ENCODE results near the gene TBL3.

- no peak for TF ChIP-seq CTCF (IDR thresholded peaks at IDR 0.05)
- no peak for TF ChIP-seq POLR2A (IDR thresholded peaks at IDR 0.05)
Measured at GRCh38 chr16:1990101-1990350, 18.2 kb downstream of the TBL3 start.
